OCI-LY7 (cell line): Measurements from ENCODE around the gene MBOAT2. TPM values are rescaled to one million over a fixed set of nuclear protein-coding genes. Genes with fewer than 3 reads are reported as not detected.
"Not testable (repeated sequence)": the region's sequence is repeated elsewhere in the genome, so short reads cannot be mapped to it uniquely, and the experiment has no call there.

Source experiments
- BruUV-seq: library from RNA; stranded (reverse); fragments of 400-500 nt; replicated peaks from 2 replicates; lab custom pipeline; 2021; lab: Mats Ljungman, UMichigan
- CTCF ChIA-PET: fragments of 300-600 bp; sonication (Branson Sonifier 250); formaldehyde crosslinking; loops from one replicate; lab custom pipeline; 2022; ENCODE audit warnings: antibody characterized with exemption; ENCODE audit not compliant: unreplicated experiment; lab: Charles Lee
- POLR2A ChIA-PET: fragments of 300-600 bp; sonication (Branson Sonifier 250); formaldehyde crosslinking; loops from one replicate; lab custom pipeline; 2022; ENCODE audit warnings: antibody characterized with exemption; lab: Charles Lee
- DNase-seq: peaks from one replicate; pipeline ENCODE4 v3.0.0-alpha.2; 2015; ENCODE audit warnings: low spot score
- H2AFZ ChIP-seq: fragments of 200-600 bp; sonication (generic), shearing (Covaris generic); 2 replicates; pipeline ENCODE4 v1.6.1; 2014; ENCODE audit warnings: mild to moderate bottlenecking, antibody characterized with exemption, low read length, moderate library complexity
- H3K27ac ChIP-seq: fragments of 200-600 bp; sonication (generic); 2 replicates; pipeline ENCODE4 v1.5.1; 2014; ENCODE audit warnings: mixed run types, low read depth, mild to moderate bottlenecking, moderate library complexity, low read length, inconsistent platforms; ENCODE audit not compliant: poor library complexity, severe bottlenecking
- H3K36me3 ChIP-seq: fragments of 200-600 bp; sonication (generic); 2 replicates; pipeline ENCODE4 v1.6.1; 2014; ENCODE audit warnings: mild to moderate bottlenecking, antibody characterized with exemption, low read length, moderate library complexity, mixed read lengths; ENCODE audit not compliant: insufficient read depth
- H3K4me1 ChIP-seq: fragments of 200-600 bp; sonication (generic); 2 replicates; pipeline ENCODE4 v1.5.1; 2014; ENCODE audit warnings: mild to moderate bottlenecking, low read length; ENCODE audit not compliant: insufficient read depth, poor library complexity, severe bottlenecking
- H3K4me2 ChIP-seq: fragments of 200-600 bp; sonication (generic); 2 replicates; pipeline ENCODE4 v1.6.1; 2014; ENCODE audit warnings: mild to moderate bottlenecking, low read length
- H3K4me3 ChIP-seq: fragments of 200-600 bp; sonication (generic); 2 replicates; pipeline ENCODE4 v1.5.1; 2014; ENCODE audit warnings: mild to moderate bottlenecking, low read depth, low read length; ENCODE audit not compliant: poor library complexity, severe bottlenecking
- H3K79me2 ChIP-seq: fragments of 200-600 bp; sonication (generic); 2 replicates; pipeline ENCODE4 v1.6.1; 2016; ENCODE audit warnings: low read depth, mild to moderate bottlenecking, low read length, moderate library complexity, mixed read lengths; ENCODE audit not compliant: insufficient read depth
- H3K9me2 ChIP-seq: fragments of 200-600 bp; sonication (generic); 2 replicates; pipeline ENCODE4 v1.6.1; 2016; ENCODE audit warnings: mild to moderate bottlenecking, low read length, mixed read lengths; ENCODE audit not compliant: insufficient read depth
- H3K9me3 ChIP-seq: fragments of 200-600 bp; sonication (generic); 2 replicates; pipeline ENCODE4 v1.6.1; 2014; ENCODE audit warnings: mild to moderate bottlenecking, mixed run types, low read length, mixed read lengths
- H4K20me1 ChIP-seq: fragments of 200-600 bp; sonication (generic); 2 replicates; pipeline ENCODE4 v1.6.1; 2014; ENCODE audit warnings: mild to moderate bottlenecking, antibody characterized with exemption, low read length, moderate library complexity, mixed read lengths; ENCODE audit not compliant: insufficient read depth
- EZH2phosphoT487 ChIP-seq: fragments of 200-600 bp; sonication (generic); IDR thresholded peaks from 2 replicates; pipeline ENCODE4 v1.6.1; 2018; ENCODE audit warnings: low read depth, borderline replicate concordance, mild to moderate bottlenecking, mixed run types, antibody characterized with exemption, low read length, moderate library complexity, mixed read lengths
- intact Hi-C: fragments of 100-400 bp; cut with micrococcal nuclease; formaldehyde crosslinking; loops from one replicate; pipeline ENCODE4 v1.10.0; 2022; ENCODE audit not compliant: unreplicated experiment
- total RNA-seq, 2 experiments: library from RNA; depleted of rRNA in 1 of 2; stranded (reverse); fragments of >200 nt in 1 of 2; shearing (Covaris generic) in 1 of 2; gene quantifications; 2 replicates each; pipeline ENCODE4 v1.2.3, GENCODE V29; 2014 to 2022
- TF ChIP-seq, protein P1 (sequence below): fragments of 200-600 bp; sonication (generic); conservative IDR thresholded peaks from 2 replicates; pipeline ENCODE4 v1.5.1; 2014; ENCODE audit warnings: mild to moderate bottlenecking, antibody characterized with exemption, low read length, moderate library complexity, mixed read lengths

Gene MBOAT2
- total RNA-seq, 2 experiments from 2014 or later: 0.28 to 0.93 TPM

GRCh38 chr2:8895087-8895912, 108.2 kb downstream of the MBOAT2 start:
- intact Hi-C loops, BruUV-seq, H3K9me2 ChIP-seq, H3K36me3 ChIP-seq, POLR2A ChIA-PET, H4K20me1 ChIP-seq, H3K27ac ChIP-seq, CTCF ChIA-PET, H3K4me2 ChIP-seq, H3K79me2 ChIP-seq, H2AFZ ChIP-seq, H3K4me3 ChIP-seq, H3K9me3 ChIP-seq, H3K4me1 ChIP-seq, DNase-seq: not testable (repeated sequence)

DNA sequence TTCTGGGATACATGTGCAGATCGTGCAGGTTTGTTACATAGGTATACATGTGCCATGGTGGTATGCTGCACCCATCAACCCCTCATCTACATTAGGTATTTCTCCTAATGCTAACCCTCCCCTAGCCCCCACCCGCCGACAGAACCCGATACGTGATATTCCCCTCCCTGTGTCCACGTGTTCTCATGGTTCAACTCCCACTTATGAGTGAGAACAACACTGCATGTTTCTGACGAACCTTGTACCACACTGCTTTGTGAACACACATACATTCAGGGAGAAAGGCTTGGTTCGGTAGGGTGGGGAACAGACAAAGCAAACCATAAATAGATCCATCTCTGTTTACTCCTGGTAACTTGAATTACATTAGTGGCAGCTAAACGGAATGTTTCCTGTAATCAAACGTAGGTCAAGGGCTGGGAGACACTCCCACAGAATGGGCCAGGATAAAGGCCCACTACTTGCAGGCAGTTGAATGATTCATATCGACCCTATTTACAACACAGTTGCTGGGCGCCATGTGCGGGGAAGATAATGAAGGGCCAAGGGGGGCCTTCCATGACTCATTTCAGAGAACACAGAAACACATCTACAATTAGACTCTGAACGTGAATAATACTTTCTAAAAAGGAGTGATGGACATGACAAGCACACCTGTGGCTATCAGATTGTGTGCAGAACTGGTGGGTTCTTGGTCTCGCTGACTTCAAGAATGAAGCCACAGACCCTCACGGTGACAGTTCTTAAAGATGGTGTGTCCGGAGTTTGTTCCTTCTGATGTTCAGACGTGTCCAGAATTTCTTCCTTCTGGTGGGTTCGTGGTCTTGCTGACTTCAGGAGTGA, 109.3 kb downstream of the MBOAT2 start:
- Histone ChIP-seq H3K9me3 (no peaks in the 10 kb centered on the region), H3K4me2 (no peak overlapping the region), H4K20me1 (no peaks in the 10 kb centered on the region), H3K36me3 (no peaks in the 10 kb centered on the region), H3K79me2 (no peaks in the 10 kb centered on the region), H3K9me2 (no peaks in the 10 kb centered on the region), H3K4me3 (no peak overlapping the region), H3K27ac (no peak overlapping the region), H3K4me1 (no peaks in the 10 kb centered on the region), H2AFZ (no peak overlapping the region)
- intact Hi-C loops: no loop called here
- no TSS peak for BruUV-seq
- POLR2A ChIA-PET: no interaction called here
- no peak for TF ChIP-seq EZH2phosphoT487
- TF ChIP-seq, protein P1, sequence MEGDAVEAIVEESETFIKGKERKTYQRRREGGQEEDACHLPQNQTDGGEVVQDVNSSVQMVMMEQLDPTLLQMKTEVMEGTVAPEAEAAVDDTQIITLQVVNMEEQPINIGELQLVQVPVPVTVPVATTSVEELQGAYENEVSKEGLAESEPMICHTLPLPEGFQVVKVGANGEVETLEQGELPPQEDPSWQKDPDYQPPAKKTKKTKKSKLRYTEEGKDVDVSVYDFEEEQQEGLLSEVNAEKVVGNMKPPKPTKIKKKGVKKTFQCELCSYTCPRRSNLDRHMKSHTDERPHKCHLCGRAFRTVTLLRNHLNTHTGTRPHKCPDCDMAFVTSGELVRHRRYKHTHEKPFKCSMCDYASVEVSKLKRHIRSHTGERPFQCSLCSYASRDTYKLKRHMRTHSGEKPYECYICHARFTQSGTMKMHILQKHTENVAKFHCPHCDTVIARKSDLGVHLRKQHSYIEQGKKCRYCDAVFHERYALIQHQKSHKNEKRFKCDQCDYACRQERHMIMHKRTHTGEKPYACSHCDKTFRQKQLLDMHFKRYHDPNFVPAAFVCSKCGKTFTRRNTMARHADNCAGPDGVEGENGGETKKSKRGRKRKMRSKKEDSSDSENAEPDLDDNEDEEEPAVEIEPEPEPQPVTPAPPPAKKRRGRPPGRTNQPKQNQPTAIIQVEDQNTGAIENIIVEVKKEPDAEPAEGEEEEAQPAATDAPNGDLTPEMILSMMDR: no peak
- DNase-seq: no peak
- CTCF ChIA-PET: no interaction called here

GRCh38 chr2:8893474-8893873, 110.0 kb downstream of the MBOAT2 start:
- CTCF ChIA-PET: no interaction called here
- no peak overlapping the region for H3K27ac ChIP-seq

More at GRCh38 chr2:8893474-8893873, 110.0 kb downstream of the MBOAT2 start:
- DNase-seq: no peak
- no peaks in the 10 kb centered on the region for H3K9me2 ChIP-seq
- no peaks in the 10 kb centered on the region for H4K20me1 ChIP-seq
- intact Hi-C loops: no loop called here
- BruUV-seq: no TSS peak
- no peaks in the 10 kb centered on the region for H3K36me3 ChIP-seq
- H3K79me2 ChIP-seq: no peaks in the 10 kb centered on the region
- no peak for TF ChIP-seq EZH2phosphoT487
- TF ChIP-seq, protein P1: no peak
- POLR2A ChIA-PET: no interaction called here
- no peaks in the 10 kb centered on the region for H3K9me3 ChIP-seq
- no peaks in the 10 kb centered on the region for H3K4me1 ChIP-seq
- no peak overlapping the region for H3K4me3 ChIP-seq
- no peak overlapping the region for H3K4me2 ChIP-seq
- H2AFZ ChIP-seq: no peak overlapping the region
